Measurements from ENCODE around the gene SLC35E4.

GRCh38 chr22:30649430-30650007, 13.9 kb downstream of the SLC35E4 start:
- no peak for TF ChIP-seq CTCF (IDR thresholded peaks at IDR 0.05)
- no peak for TF ChIP-seq POLR2AphosphoS5 (IDR thresholded peaks at IDR 0.05)
